T-helper 1 cell treated with Interleukin-12 subunit alpha and Interleukin-12 subunit beta and Interleukin-4 antibody, amounts not matched to agents 30 μg/mL and 1 μg/mL, for 36 hours (primary cell): Measurements from ENCODE around the gene CES4A.

Source experiments
- H3K27ac Mint-ChIP-seq: one replicate; pipeline ENCODE4 v1.8.0; 2021; ENCODE audit warnings: mild to moderate bottlenecking, mixed read lengths
- H3K27me3 Mint-ChIP-seq: one replicate; pipeline ENCODE4 v1.8.0; 2021; ENCODE audit warnings: low read depth, mixed read lengths
- H3K36me3 Mint-ChIP-seq: one replicate; pipeline ENCODE4 v1.8.0; 2021; ENCODE audit warnings: low read depth, mixed read lengths
- H3K4me1 Mint-ChIP-seq: one replicate; pipeline ENCODE4 v1.8.0; 2021; ENCODE audit warnings: low read depth, mixed read lengths
- H3K4me3 Mint-ChIP-seq: one replicate; pipeline ENCODE4 v1.8.0; 2021; ENCODE audit warnings: mild to moderate bottlenecking, moderate library complexity, mixed read lengths
- H3K9me3 Mint-ChIP-seq: one replicate; pipeline ENCODE4 v1.8.0; 2021; ENCODE audit warnings: mixed read lengths

CES4A gene

GRCh38 chr16:67016143-67016542 lies 27.8 kb downstream of the CES4A start:
- Mint-ChIP-seq H3K9me3 (no peaks in the 10 kb centered on the region), H3K27ac (peak overlapping the region; percentile 51), H3K4me3 (no peak overlapping the region), H3K36me3 (no peaks in the 10 kb centered on the region), H3K27me3 (no peaks in the 10 kb centered on the region), H3K4me1 (peaks cover 36% of the 10 kb centered on the region)

- no peaks in the 10 kb centered on the region for H3K27me3 Mint-ChIP-seq
- H3K36me3 Mint-ChIP-seq = no peaks in the 10 kb centered on the region
- peaks cover 36% of the 10 kb centered on the region for H3K4me1 Mint-ChIP-seq
- H3K27ac Mint-ChIP-seq = peak overlapping the region; percentile 51
- H3K9me3 Mint-ChIP-seq = no peaks in the 10 kb centered on the region
- no peak overlapping the region for H3K4me3 Mint-ChIP-seq
Observed at GRCh38 chr16:67016681-67017420, 28.5 kb downstream of the CES4A start.

- no peak overlapping the region for H3K4me3 Mint-ChIP-seq
- H3K27ac Mint-ChIP-seq = peak overlapping the region; percentile 67
- no peaks in the 10 kb centered on the region for H3K27me3 Mint-ChIP-seq
- H3K4me1 Mint-ChIP-seq = peaks cover 34% of the 10 kb centered on the region
- no peaks in the 10 kb centered on the region for H3K36me3 Mint-ChIP-seq
- no peaks in the 10 kb centered on the region for H3K9me3 Mint-ChIP-seq
Observed at GRCh38 chr16:67017421-67017750, 29.0 kb downstream of the CES4A start.

- peaks cover 39% of the 10 kb centered on the region for H3K4me1 Mint-ChIP-seq
- H3K27ac Mint-ChIP-seq = peak overlapping the region; percentile 67
- no peaks in the 10 kb centered on the region for H3K27me3 Mint-ChIP-seq
Observed at GRCh38 chr16:67017810-67018488, 29.6 kb downstream of the CES4A start.

GRCh38 chr16:67019171-67019570 lies 30.8 kb downstream of the CES4A start:
- Mint-ChIP-seq H3K36me3 (no peaks in the 10 kb centered on the region), H3K27ac (no peak overlapping the region), H3K27me3 (no peaks in the 10 kb centered on the region), H3K4me1 (peaks cover 40% of the 10 kb centered on the region), H3K4me3 (no peak overlapping the region), H3K9me3 (no peaks in the 10 kb centered on the region)

More at GRCh38 chr16:67017810-67018488, 29.6 kb downstream of the CES4A start:
- H3K9me3 Mint-ChIP-seq = no peaks in the 10 kb centered on the region
- H3K4me3 Mint-ChIP-seq = no peak overlapping the region
- H3K36me3 Mint-ChIP-seq = no peaks in the 10 kb centered on the region

GRCh38 chr16:67021321-67021720 lies 32.9 kb downstream of the CES4A start:
- Mint-ChIP-seq H3K9me3 (no peaks in the 10 kb centered on the region), H3K27ac (no peak overlapping the region), H3K4me1 (peaks cover 38% of the 10 kb centered on the region)

GRCh38 chr16:67022531-67023214 lies 34.3 kb downstream of the CES4A start:
- Mint-ChIP-seq H3K9me3 (no peaks in the 10 kb centered on the region), H3K27ac (no peak overlapping the region), H3K4me1 (peaks cover 39% of the 10 kb centered on the region), H3K4me3 (no peak overlapping the region), H3K27me3 (no peaks in the 10 kb centered on the region), H3K36me3 (no peaks in the 10 kb centered on the region)

More at GRCh38 chr16:67021321-67021720, 32.9 kb downstream of the CES4A start:
- Mint-ChIP-seq H3K36me3 (no peaks in the 10 kb centered on the region), H3K27me3 (no peaks in the 10 kb centered on the region), H3K4me3 (no peak overlapping the region)

GRCh38 chr16:67023689-67024088 lies 35.3 kb downstream of the CES4A start:
- Mint-ChIP-seq H3K4me1 (peaks cover 38% of the 10 kb centered on the region), H3K27ac (no peak overlapping the region)

GRCh38 chr16:67024384-67025209 lies 36.2 kb downstream of the CES4A start:
- peak overlapping the region; percentile 55 for H3K27ac Mint-ChIP-seq
- H3K36me3 Mint-ChIP-seq = no peaks in the 10 kb centered on the region
- no peaks in the 10 kb centered on the region for H3K9me3 Mint-ChIP-seq
- H3K4me1 Mint-ChIP-seq = peaks cover 38% of the 10 kb centered on the region
- H3K27me3 Mint-ChIP-seq = no peaks in the 10 kb centered on the region
- peak overlapping the region; percentile 10 for H3K4me3 Mint-ChIP-seq

More at GRCh38 chr16:67023689-67024088, 35.3 kb downstream of the CES4A start:
- Mint-ChIP-seq H3K4me3 (no peak overlapping the region), H3K9me3 (no peaks in the 10 kb centered on the region), H3K27me3 (no peaks in the 10 kb centered on the region), H3K36me3 (no peaks in the 10 kb centered on the region)

- H3K9me3 Mint-ChIP-seq = no peaks in the 10 kb centered on the region
- H3K36me3 Mint-ChIP-seq = peaks cover 4% of the 10 kb centered on the region
- H3K27me3 Mint-ChIP-seq = no peaks in the 10 kb centered on the region
- H3K27ac Mint-ChIP-seq = peak overlapping the region; percentile 55
- H3K4me1 Mint-ChIP-seq = peaks cover 41% of the 10 kb centered on the region
- H3K4me3 Mint-ChIP-seq = peak overlapping the region; percentile 10
Observed at GRCh38 chr16:67025210-67025550, 36.8 kb downstream of the CES4A start.

GRCh38 chr16:67026570-67026969 lies 38.2 kb downstream of the CES4A start:
- Mint-ChIP-seq H3K27me3 (no peaks in the 10 kb centered on the region), H3K4me3 (no peak overlapping the region), H3K36me3 (peaks cover 15% of the 10 kb centered on the region), H3K9me3 (no peaks in the 10 kb centered on the region), H3K27ac (no peak overlapping the region), H3K4me1 (peaks cover 42% of the 10 kb centered on the region)

- no peaks in the 10 kb centered on the region for H3K9me3 Mint-ChIP-seq
- H3K27ac Mint-ChIP-seq = peak overlapping the region; percentile 29
- peaks cover 47% of the 10 kb centered on the region for H3K4me1 Mint-ChIP-seq
- H3K27me3 Mint-ChIP-seq = no peaks in the 10 kb centered on the region
- peaks cover 19% of the 10 kb centered on the region for H3K36me3 Mint-ChIP-seq
- H3K4me3 Mint-ChIP-seq = no peak overlapping the region
Observed at GRCh38 chr16:67027046-67027445, 38.7 kb downstream of the CES4A start.

GRCh38 chr16:67028167-67028695 lies 39.8 kb downstream of the CES4A start:
- peaks cover 51% of the 10 kb centered on the region for H3K4me1 Mint-ChIP-seq
- H3K27me3 Mint-ChIP-seq = no peaks in the 10 kb centered on the region
- peaks cover 28% of the 10 kb centered on the region for H3K36me3 Mint-ChIP-seq
- peak overlapping the region; percentile 90 for H3K27ac Mint-ChIP-seq
- H3K9me3 Mint-ChIP-seq = no peaks in the 10 kb centered on the region
- peak overlapping the region; percentile 82 for H3K4me3 Mint-ChIP-seq

GRCh38 chr16:67028696-67029253 lies 40.4 kb downstream of the CES4A start, which contains the start of gene CBFB:
Gene CBFB, plus strand, starts transcription at chr16:67029149. Its CDS starts 259 bp downstream, at chr16:67029408.
- H3K36me3 Mint-ChIP-seq = peaks cover 30% of the 10 kb centered on the region
- H3K4me1 Mint-ChIP-seq = peaks cover 52% of the 10 kb centered on the region
- H3K27ac Mint-ChIP-seq = peak within 1 kb of the TSS; percentile 90

More at GRCh38 chr16:67028696-67029253, 40.4 kb downstream of the CES4A start, which contains the start of gene CBFB:
- Mint-ChIP-seq H3K4me3 (peak within 1 kb of the TSS; percentile 90), H3K9me3 (no peaks in the 10 kb centered on the region), H3K27me3 (no peaks in the 10 kb centered on the region)
